ENCODE measurements around the gene NOA1.
"Not testable (repeated sequence)": the region's sequence is repeated elsewhere in the genome, so short reads cannot be mapped to it uniquely, and the experiment has no call there.

NOA1 gene

DNA sequence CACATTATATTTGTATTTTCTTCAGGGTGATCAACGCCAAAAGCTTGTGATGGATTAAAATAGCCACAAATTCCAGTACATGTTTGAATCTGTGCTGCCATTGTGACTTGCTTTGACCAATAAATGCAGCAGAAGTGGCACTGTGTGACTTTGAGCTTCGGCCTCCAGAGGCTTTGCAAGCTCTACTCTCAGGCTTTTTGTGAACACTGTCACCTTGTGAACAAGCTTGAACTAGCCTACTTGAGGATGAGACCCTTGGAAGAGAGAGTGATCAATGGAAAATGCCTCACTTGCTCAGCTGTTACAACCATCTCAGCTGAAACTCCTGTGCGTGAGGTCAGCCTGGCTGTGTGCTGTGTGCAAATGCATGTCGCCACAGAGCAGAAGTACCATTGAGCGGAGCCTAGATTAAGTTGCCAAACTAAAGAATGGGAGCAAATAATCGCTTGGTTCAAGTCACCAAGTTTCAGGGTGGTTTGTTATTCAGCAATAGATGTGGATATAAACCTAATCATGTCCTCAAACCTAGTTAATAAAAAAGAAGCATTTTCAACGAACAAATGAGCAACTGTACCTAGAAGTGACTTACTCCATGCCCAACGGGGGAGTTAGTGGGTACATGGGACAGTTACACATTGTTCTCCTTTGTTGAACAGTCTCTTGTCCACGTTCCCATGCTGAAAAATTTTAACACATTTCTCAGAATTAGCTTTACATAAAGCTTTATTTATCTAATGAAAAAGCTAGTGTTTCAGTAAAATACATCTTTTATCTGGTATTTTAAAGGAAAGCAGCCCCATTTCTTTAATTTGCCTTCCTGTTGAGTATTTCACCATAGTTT lies 23.5 kb downstream of the NOA1 start:
- DNase-seq = no peak

DNA sequence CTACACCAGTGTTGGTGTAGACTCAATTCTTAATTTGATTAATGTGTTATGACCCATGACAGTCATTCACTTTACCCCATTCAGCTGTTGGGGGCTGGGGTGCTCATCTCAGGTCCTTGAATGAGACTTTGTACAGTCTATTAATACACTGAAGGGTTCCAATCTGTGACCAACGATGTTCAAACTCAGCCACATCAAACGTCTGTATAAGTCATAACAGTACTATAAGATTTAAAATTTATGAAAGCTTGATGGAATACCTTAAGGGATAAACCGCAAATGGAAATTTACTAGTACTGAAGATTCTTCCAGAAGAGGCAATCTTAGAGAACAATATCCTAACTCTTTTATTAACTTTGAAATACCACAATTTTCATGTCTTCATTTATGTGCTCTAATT lies 36.0 kb downstream of the NOA1 start:
- no peak for DNase-seq

DNA sequence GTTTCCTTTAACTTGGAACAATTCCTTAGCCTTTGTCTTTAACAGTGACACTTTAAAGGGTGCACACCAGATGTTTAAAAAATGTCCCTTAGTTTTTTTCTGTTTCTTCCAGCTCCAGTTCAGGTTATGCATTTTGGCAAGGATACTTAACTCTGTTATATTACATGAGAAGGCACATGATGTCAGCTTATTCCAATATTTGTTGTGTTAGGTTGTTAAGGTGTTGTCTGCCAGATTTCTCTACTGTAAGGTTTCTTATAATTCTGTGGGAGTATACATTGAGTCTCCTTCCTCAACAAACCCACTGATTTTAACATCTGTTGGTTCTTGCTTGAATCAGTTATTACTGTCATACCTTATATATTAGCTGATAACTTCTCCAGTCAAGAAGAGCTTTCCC lies 36.4 kb downstream of the NOA1 start:
- no peak for DNase-seq

DNA sequence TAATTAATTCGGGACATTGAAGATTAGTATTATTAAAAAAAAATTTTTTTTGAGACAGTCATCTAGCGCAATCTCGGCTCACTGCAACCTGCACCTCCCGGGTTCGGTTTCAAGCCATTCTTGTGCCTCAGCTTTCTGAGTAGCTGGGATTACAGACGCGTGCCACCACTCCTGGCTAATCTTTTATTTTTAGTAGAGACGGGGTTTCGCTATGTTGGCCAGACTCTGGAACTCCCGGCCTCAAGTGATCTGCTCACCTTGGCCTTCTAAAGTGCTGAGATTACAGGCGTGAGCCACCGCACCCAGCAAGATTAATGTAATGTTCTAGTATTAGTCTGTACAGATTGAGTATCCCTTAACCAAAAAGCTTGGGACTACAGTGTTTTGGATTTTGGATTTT lies 37.0 kb downstream of the NOA1 start:
- no peak for DNase-seq

DNA sequence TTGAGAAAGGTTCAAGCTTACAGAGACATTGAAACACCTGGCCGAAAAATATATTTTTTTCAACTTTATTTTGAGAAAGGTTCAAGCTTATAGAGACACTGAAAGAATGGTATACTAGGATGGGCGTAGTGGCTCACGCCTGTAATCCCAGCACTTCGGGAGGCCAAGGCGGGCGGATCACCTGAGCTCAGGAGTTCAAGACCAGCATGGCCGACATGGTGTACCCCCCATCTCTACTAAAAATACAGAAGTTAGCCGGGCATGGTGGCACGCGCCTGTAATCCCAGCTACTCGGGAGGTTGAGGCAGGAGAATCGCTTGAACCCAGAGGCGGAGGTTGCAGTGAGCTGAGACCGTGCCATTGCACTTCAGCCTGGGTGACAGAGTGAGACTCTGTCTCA lies 37.6 kb downstream of the NOA1 start:
- DNase-seq = not testable (repeated sequence)

DNA sequence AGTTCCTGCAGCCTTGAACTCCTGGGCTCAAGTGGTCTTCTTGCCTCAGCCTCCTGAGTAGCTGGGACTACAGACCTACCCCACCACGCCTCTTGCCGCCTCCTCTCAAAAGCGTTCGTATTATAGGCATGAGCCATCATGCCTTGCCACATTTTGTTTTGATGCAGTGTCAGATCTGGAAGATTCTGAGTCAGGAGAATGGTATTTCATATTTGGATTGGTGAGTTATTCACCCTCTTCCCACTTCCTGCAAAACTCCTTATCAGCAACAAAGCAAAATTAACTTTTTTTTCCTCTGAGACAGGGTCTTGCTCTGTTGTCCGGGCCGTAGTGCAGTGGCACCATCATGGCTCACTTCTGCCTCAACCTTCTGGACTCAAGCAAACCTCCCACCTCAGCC lies 40.1 kb downstream of the NOA1 start:
- peak; percentile 88 for DNase-seq

DNA sequence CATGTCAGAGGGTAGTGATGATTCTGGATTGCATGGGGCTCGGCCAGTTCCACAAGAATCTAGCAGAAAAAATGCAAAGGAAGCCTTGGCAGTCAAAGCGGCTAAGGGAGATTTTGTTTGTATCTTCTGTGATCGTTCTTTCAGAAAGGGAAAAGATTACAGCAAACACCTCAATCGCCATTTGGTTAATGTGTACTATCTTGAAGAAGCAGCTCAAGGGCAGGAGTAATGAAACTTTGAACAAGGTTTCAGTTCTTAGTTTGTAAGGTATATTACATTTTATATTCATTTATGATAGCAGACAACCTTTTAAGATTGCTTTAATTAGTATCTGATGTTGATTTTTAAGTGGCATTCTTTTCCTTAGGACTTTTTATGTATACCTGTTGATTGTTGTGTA lies 45.5 kb downstream of the NOA1 start:
- DNase-seq = no peak

DNA sequence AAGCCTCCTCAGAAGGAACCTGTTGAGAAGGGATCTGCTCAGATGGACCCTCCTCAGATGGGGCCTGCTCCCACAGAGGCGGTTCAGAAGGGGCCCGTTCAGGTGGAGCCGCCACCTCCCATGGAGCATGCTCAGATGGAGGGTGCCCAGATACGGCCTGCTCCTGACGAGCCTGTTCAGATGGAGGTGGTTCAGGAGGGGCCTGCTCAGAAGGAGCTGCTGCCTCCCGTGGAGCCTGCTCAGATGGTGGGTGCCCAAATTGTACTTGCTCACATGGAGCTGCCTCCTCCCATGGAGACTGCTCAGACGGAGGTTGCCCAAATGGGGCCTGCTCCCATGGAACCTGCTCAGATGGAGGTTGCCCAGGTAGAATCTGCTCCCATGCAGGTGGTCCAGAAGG lies 46.8 kb downstream of the NOA1 start:
- no peak for DNase-seq

DNA sequence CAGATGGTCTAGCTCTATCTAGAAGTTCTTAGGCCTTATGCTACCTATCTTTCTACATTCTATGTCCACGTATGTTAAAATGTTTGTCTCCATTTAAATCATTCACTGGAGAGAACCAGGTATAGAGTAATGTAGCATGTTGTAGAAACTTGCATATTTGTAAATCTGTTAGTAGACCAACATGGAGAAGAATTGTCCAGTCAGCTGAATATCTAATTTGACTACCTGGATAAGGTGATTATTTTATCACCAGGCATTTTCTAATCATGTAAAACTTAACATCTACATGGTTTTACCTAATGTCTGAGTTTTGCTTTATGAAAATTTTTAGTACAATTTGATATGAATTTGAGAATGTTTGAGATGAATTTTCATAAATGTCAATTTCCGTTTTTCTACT lies 50.2 kb downstream of the NOA1 start:
- DNase-seq = no peak

DNA sequence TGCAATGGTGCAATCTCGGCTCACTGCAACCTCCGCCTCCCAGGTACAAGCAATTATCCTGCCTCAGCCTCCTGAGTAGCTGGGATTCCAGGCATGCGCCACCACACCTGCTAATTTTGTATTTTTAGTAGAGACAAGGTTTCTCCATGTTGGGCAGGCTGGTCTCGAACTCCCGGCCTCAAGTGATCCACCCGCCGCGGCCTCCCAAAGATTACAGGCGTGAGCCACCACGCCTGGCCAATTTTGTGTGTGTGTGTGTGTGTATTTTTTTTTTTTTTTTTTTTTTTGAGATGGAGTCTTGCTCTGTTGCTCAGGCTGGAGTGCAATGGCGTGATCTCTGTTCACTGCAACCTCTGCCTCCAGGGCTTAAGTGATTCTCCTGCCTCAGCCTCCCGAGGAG lies 62.4 kb downstream of the NOA1 start:
- DNase-seq = not testable (repeated sequence)

DNA sequence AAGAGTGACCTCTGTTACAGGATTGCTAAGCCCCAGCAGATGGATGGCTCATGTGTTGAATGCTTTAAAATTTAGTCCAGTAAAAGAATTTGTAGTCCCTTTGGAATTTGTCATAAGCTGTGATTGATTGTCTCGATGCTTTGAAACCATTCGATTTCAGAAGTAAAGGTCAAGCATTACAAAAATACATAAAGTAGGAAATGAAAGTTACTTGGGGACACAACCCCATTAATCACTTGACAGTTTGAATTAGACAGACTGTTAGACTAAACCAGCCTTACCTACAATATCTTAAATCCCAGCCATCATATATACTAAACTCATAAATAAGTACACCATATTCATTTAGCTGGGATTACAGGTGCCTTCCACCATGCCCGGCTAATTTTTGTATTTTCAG lies 63.1 kb downstream of the NOA1 start:
- DNase-seq = no peak

Measured in fibroblast of skin of right quadriceps (primary cell).